ENCODE measurements around the gene LTBP3. TPM values are rescaled to one million over a fixed set of nuclear protein-coding genes. Genes with fewer than 3 reads are reported as not detected.

Gene LTBP3
- total and polyA plus RNA-seq, 8 donors = 70.8 to 322 (median 239) TPM

GRCh38 chr11:65557280-65558001, 718 bp downstream of the LTBP3 start:
- Histone ChIP-seq H3K27ac (peak overlapping the region; percentile 78 to 90), H3K4me3 (peak overlapping the region; percentile 49 to 54), H3K4me1 (peaks cover 31 to 83% of the 10 kb centered on the region in 2 donors), H3K36me3 (no peaks in the 10 kb centered on the region), H3K27me3 (peaks cover 0 to 31% of the 10 kb centered on the region in 2 donors), H3K9me3 (no peaks in the 10 kb centered on the region)
- ATAC-seq (no peak), DNase-seq (no peak)
- no peak for TF ChIP-seq CTCF (IDR thresholded peaks at IDR 0.05)
- intact Hi-C loops (cut with DNase I) = no loop called here

GRCh38 chr11:65556470-65557279, 1.5 kb downstream of the LTBP3 start:
- Histone ChIP-seq H3K9me3 (no peaks in the 10 kb centered on the region), H3K27ac (peak overlapping the region; percentile 78 to 90), H3K36me3 (no peaks in the 10 kb centered on the region), H3K4me3 (peak overlapping the region; percentile 49 to 54), H3K4me1 (peaks cover 31 to 91% of the 10 kb centered on the region in 2 donors), H3K27me3 (peaks cover 0 to 31% of the 10 kb centered on the region in 2 donors)
- no peak for TF ChIP-seq CTCF (IDR thresholded peaks at IDR 0.05)
- no peak for ATAC-seq
- no peak for DNase-seq
- intact Hi-C loops (cut with DNase I) = no loop called here

- ATAC-seq = peak; percentile 1
- no peak overlapping the region for H3K4me3 ChIP-seq
- DNase-seq = peak in 1 of 4 donors; percentile 78
- peaks cover 0 to 31% of the 10 kb centered on the region in 2 donors for H3K27me3 ChIP-seq
- intact Hi-C loops (cut with DNase I) = no loop called here
- no peaks in the 10 kb centered on the region for H3K9me3 ChIP-seq
- peaks cover 31 to 94% of the 10 kb centered on the region in 2 donors for H3K4me1 ChIP-seq
- TF ChIP-seq CTCF (IDR thresholded peaks at IDR 0.05) = no peak
- peak overlapping the region in 1 of 2 donors; percentile 13 for H3K27ac ChIP-seq
- no peaks in the 10 kb centered on the region for H3K36me3 ChIP-seq
Measured at GRCh38 chr11:65555693-65556231, 2.4 kb downstream of the LTBP3 start.

- peaks cover 0 to 29% of the 10 kb centered on the region in 2 donors for H3K27me3 ChIP-seq
- intact Hi-C loops (cut with DNase I) = no loop called here
- no peak for DNase-seq
- no peak overlapping the region for H3K4me3 ChIP-seq
- ATAC-seq = no peak
- peak overlapping the region in 1 of 2 donors; percentile 13 for H3K27ac ChIP-seq
- H3K36me3 ChIP-seq = no peaks in the 10 kb centered on the region
- H3K9me3 ChIP-seq = no peaks in the 10 kb centered on the region
- TF ChIP-seq CTCF (IDR thresholded peaks at IDR 0.05) = no peak
- peaks cover 25 to 86% of the 10 kb centered on the region in 2 donors for H3K4me1 ChIP-seq
Measured at GRCh38 chr11:65554842-65555430, 3.2 kb downstream of the LTBP3 start.

Measured in left lung (tissue), 10 donors.